Measurements from ENCODE around the gene GMDS. TPM values are rescaled to one million over a fixed set of nuclear protein-coding genes. Genes with fewer than 3 reads are reported as not detected.

GMDS gene
- polyA plus RNA-seq, 1 donor (not counting 4 experiments of a cell fraction or from before 2014, with no cell fraction given): 22.1 TPM

GRCh38 chr6:1657116-1657770 lies 588.2 kb downstream of the GMDS start:
- no peaks in the 10 kb centered on the region for H3K9me1 ChIP-seq (ENCODE audit: control insufficient read depth, extremely low read depth, insufficient read depth, low read length)
- H3K9ac ChIP-seq (ENCODE audit: control insufficient read depth, extremely low read depth, insufficient read depth, low read length): no peak overlapping the region
- H3K36me3 ChIP-seq (ENCODE audit: control insufficient read depth in 2 of 2, extremely low read depth in 1 of 2, insufficient read depth in 2 of 2, low read length in 2 of 2): no peaks in the 10 kb centered on the region
- TF ChIP-seq CTCF (optimal IDR thresholded peaks at IDR 0.05 in 1 of 3, IDR thresholded peaks at IDR 0.05 in 1 of 3, conservative IDR thresholded peaks at IDR 0.05 in 1 of 3; ENCODE audit: extremely low read depth in 1 of 3, insufficient read depth in 2 of 3, low read length in 3 of 3) (no peak), EZH2 (IDR thresholded peaks at IDR 0.05; ENCODE audit: low read length) (no peak)
- no peak overlapping the region for H3K27ac ChIP-seq (ENCODE audit: control insufficient read depth, insufficient read depth, low read length)
- H3K27me3 ChIP-seq (ENCODE audit: control insufficient read depth, extremely low read depth, insufficient read depth, low read length): no peaks in the 10 kb centered on the region
- dilution Hi-C loops (cut with MboI; ENCODE audit: extremely low pct_ligation_motif_present, low sequenced_read_pairs): no loop called here
- no peaks in the 10 kb centered on the region for H3K4me1 ChIP-seq (ENCODE audit: control insufficient read depth, extremely low read depth, insufficient read depth, low read length)
- H3K4me3 ChIP-seq (ENCODE audit: control insufficient read depth in 2 of 3, extremely low read depth in 1 of 3, insufficient read depth in 2 of 3, low read depth in 1 of 3, low read length in 3 of 3): no peak overlapping the region
- no peak overlapping the region for H3K4me2 ChIP-seq (ENCODE audit: control insufficient read depth, extremely low read depth, insufficient read depth, low read depth, low read length)
- H4K20me1 ChIP-seq (ENCODE audit: control insufficient read depth, extremely low read depth, insufficient read depth, low read length): no peaks in the 10 kb centered on the region
- no peak for DNase-seq (ENCODE audit: low read depth, low spot score)
- no peaks in the 10 kb centered on the region for H3K9me3 ChIP-seq (ENCODE audit: control insufficient read depth, low read depth, low read length)
- no peak for FAIRE-seq
- no peaks in the 10 kb centered on the region for H3K79me2 ChIP-seq (ENCODE audit: control insufficient read depth, insufficient read depth, low read length)
- no peak overlapping the region for H2AFZ ChIP-seq (ENCODE audit: control insufficient read depth, low read length)

- no peaks in the 10 kb centered on the region for H3K9me1 ChIP-seq (ENCODE audit: control insufficient read depth, extremely low read depth, insufficient read depth, low read length)
- no peak overlapping the region for H2AFZ ChIP-seq (ENCODE audit: control insufficient read depth, low read length)
- no peak for FAIRE-seq
- TF ChIP-seq EZH2 (IDR thresholded peaks at IDR 0.05; ENCODE audit: low read length) (no peak), CTCF (optimal IDR thresholded peaks at IDR 0.05 in 1 of 3, IDR thresholded peaks at IDR 0.05 in 1 of 3, conservative IDR thresholded peaks at IDR 0.05 in 1 of 3; ENCODE audit: extremely low read depth in 1 of 3, insufficient read depth in 2 of 3, low read length in 3 of 3) (no peak)
- H3K4me2 ChIP-seq (ENCODE audit: control insufficient read depth, extremely low read depth, insufficient read depth, low read depth, low read length): no peak overlapping the region
- H3K27me3 ChIP-seq (ENCODE audit: control insufficient read depth, extremely low read depth, insufficient read depth, low read length): no peaks in the 10 kb centered on the region
- H3K9me3 ChIP-seq (ENCODE audit: control insufficient read depth, low read depth, low read length): no peaks in the 10 kb centered on the region
- H3K4me1 ChIP-seq (ENCODE audit: control insufficient read depth, extremely low read depth, insufficient read depth, low read length): no peaks in the 10 kb centered on the region
- dilution Hi-C loops (cut with MboI; ENCODE audit: extremely low pct_ligation_motif_present, low sequenced_read_pairs): no loop called here
- no peaks in the 10 kb centered on the region for H3K79me2 ChIP-seq (ENCODE audit: control insufficient read depth, insufficient read depth, low read length)
- no peak overlapping the region for H3K4me3 ChIP-seq (ENCODE audit: control insufficient read depth in 2 of 3, extremely low read depth in 1 of 3, insufficient read depth in 2 of 3, low read depth in 1 of 3, low read length in 3 of 3)
- DNase-seq (ENCODE audit: low read depth, low spot score): no peak
- H3K9ac ChIP-seq (ENCODE audit: control insufficient read depth, extremely low read depth, insufficient read depth, low read length): no peak overlapping the region
- H3K27ac ChIP-seq (ENCODE audit: control insufficient read depth, insufficient read depth, low read length): no peak overlapping the region
- no peaks in the 10 kb centered on the region for H3K36me3 ChIP-seq (ENCODE audit: control insufficient read depth in 2 of 2, extremely low read depth in 1 of 2, insufficient read depth in 2 of 2, low read length in 2 of 2)
- H4K20me1 ChIP-seq (ENCODE audit: control insufficient read depth, extremely low read depth, insufficient read depth, low read length): no peaks in the 10 kb centered on the region
Measured at GRCh38 chr6:1654054-1654453, 591.4 kb downstream of the GMDS start.

Data from keratinocyte (primary cell).